H9 (cell line): ENCODE results near the gene BACH1. TPM values are rescaled to one million over a fixed set of nuclear protein-coding genes. Genes with fewer than 3 reads are reported as not detected.

Experiments
- DNase-seq: peaks from one replicate; pipeline ENCODE4 v3.0.0-alpha.2; 2017
- H2AFZ ChIP-seq: one replicate; pipeline ENCODE4 v1.6.1; 2013; ENCODE audit warnings: mild to moderate bottlenecking, low read length, control low read depth, moderate library complexity
- H2AK5ac ChIP-seq: 2 replicates; pipeline ENCODE4 v1.6.1; 2013; ENCODE audit warnings: low read length, control low read depth, mixed read lengths; ENCODE audit not compliant: insufficient read length
- H2BK120ac ChIP-seq: one replicate; pipeline ENCODE4 v1.6.1; 2013; ENCODE audit warnings: low read depth, mild to moderate bottlenecking, low read length, control low read depth, inconsistent platforms; ENCODE audit not compliant: poor library complexity, severe bottlenecking
- H2BK12ac ChIP-seq: 2 replicates; pipeline ENCODE4 v1.6.1; 2013; ENCODE audit warnings: low read length, control low read depth, mixed read lengths, low read depth; ENCODE audit not compliant: insufficient read length
- H2BK15ac ChIP-seq: 2 replicates; pipeline ENCODE4 v1.6.1; 2013; ENCODE audit warnings: low read depth, low read length, control low read depth
- H2BK20ac ChIP-seq: one replicate; pipeline ENCODE4 v1.6.1; 2013; ENCODE audit warnings: low read depth, mild to moderate bottlenecking, low read length, control low read depth, inconsistent platforms; ENCODE audit not compliant: poor library complexity, severe bottlenecking
- H2BK5ac ChIP-seq: 2 replicates; pipeline ENCODE4 v1.6.1; 2013; ENCODE audit warnings: low read length, control low read depth, mixed read lengths; ENCODE audit not compliant: insufficient read length
- H3K14ac ChIP-seq: 2 replicates; pipeline ENCODE4 v1.6.1; 2013; ENCODE audit warnings: low read length, control low read depth; ENCODE audit not compliant: insufficient read depth
- H3K18ac ChIP-seq: 2 replicates; pipeline ENCODE4 v1.6.1; 2013; ENCODE audit warnings: low read depth, mild to moderate bottlenecking, mixed read lengths, low read length, control low read depth; ENCODE audit not compliant: insufficient read length
- H3K23ac ChIP-seq: 2 replicates; pipeline ENCODE4 v1.6.1; 2013; ENCODE audit warnings: low read length, control low read depth, mixed read lengths, low read depth; ENCODE audit not compliant: insufficient read length
- H3K23me2 ChIP-seq: 2 replicates; pipeline ENCODE4 v1.6.1; 2013; ENCODE audit warnings: low read depth, mild to moderate bottlenecking, mixed read lengths, low read length, control low read depth; ENCODE audit not compliant: insufficient read length, poor library complexity, severe bottlenecking
- H3K27ac ChIP-seq: 2 replicates; pipeline ENCODE4 v1.5.1; 2013; ENCODE audit warnings: low read length, control low read depth, mixed read lengths, low read depth; ENCODE audit not compliant: insufficient read length
- H3K27me3 ChIP-seq: 2 replicates; pipeline ENCODE4 v1.6.1; 2013; ENCODE audit warnings: low read length, control low read depth, inconsistent platforms; ENCODE audit not compliant: insufficient read depth
- H3K4ac ChIP-seq: 2 replicates; pipeline ENCODE4 v1.6.1; 2013; ENCODE audit warnings: low read depth, mild to moderate bottlenecking, control low read depth, inconsistent platforms, low read length, moderate library complexity
- H3K4me1 ChIP-seq: 2 replicates; pipeline ENCODE4 v1.6.1; 2013; ENCODE audit warnings: low read length, control low read depth, inconsistent platforms; ENCODE audit not compliant: insufficient read depth
- H3K4me2 ChIP-seq: 2 replicates; pipeline ENCODE4 v1.6.1; 2013; ENCODE audit warnings: low read length, control low read depth, mixed read lengths; ENCODE audit not compliant: insufficient read length, insufficient read depth
- H3K56ac ChIP-seq: 2 replicates; pipeline ENCODE4 v1.6.1; 2013; ENCODE audit warnings: low read depth, mild to moderate bottlenecking, mixed read lengths, low read length, control low read depth; ENCODE audit not compliant: insufficient read length
- H3K79me1 ChIP-seq: 2 replicates; pipeline ENCODE4 v1.6.1; 2013; ENCODE audit warnings: low read depth, mild to moderate bottlenecking, moderate library complexity, low read length, control low read depth, inconsistent platforms; ENCODE audit not compliant: insufficient read depth, poor library complexity, severe bottlenecking
- H3K79me2 ChIP-seq: 2 replicates; pipeline ENCODE4 v1.6.1; 2013; ENCODE audit warnings: low read length, control low read depth, inconsistent platforms; ENCODE audit not compliant: insufficient read depth
- H3K9ac ChIP-seq: 2 replicates; pipeline ENCODE4 v1.6.1; 2013; ENCODE audit warnings: low read length, control low read depth, mixed read lengths; ENCODE audit not compliant: insufficient read length; ENCODE audit errors: extremely low read depth
- H3K9me3 ChIP-seq: one replicate; pipeline ENCODE4 v1.6.1; 2013; ENCODE audit warnings: low read depth, low read length, inconsistent platforms; ENCODE audit not compliant: control insufficient read depth
- H3T11ph ChIP-seq: one replicate; pipeline ENCODE4 v1.6.1; 2013; ENCODE audit warnings: mild to moderate bottlenecking, low read length, control low read depth, inconsistent platforms
- H4K20me1 ChIP-seq: one replicate; pipeline ENCODE4 v1.6.1; 2013; ENCODE audit not compliant: control insufficient read depth, insufficient read length, insufficient read depth
- H4K5ac ChIP-seq: 2 replicates; pipeline ENCODE4 v1.6.1; 2013; ENCODE audit warnings: low read depth, mild to moderate bottlenecking, mixed read lengths, low read length, control low read depth; ENCODE audit not compliant: insufficient read length
- H4K8ac ChIP-seq: replicated peaks from 2 replicates; pipeline ENCODE4 v1.6.1; 2013; ENCODE audit warnings: low read length, control low read depth, mixed read lengths, low read depth; ENCODE audit not compliant: insufficient read length
- H4K91ac ChIP-seq: 2 replicates; pipeline ENCODE4 v1.6.1; 2013; ENCODE audit warnings: low read depth, mild to moderate bottlenecking, moderate library complexity, mixed read lengths, low read length, control low read depth; ENCODE audit not compliant: insufficient read length
- H3K27ac Mint-ChIP-seq, 3 experiments: 2 replicates in 2 of 3; 3 replicates in 1 of 3; pipeline ENCODE4 v1.8.0; 2020 to 2021; ENCODE audit warnings: mixed read lengths in 3 of 3, mild to moderate bottlenecking in 1 of 3, moderate library complexity in 1 of 3
- H3K27me3 Mint-ChIP-seq: 2 replicates; pipeline ENCODE4 v1.8.0; 2021; ENCODE audit warnings: low read depth, mild to moderate bottlenecking, moderate library complexity, mixed read lengths
- H3K36me3 Mint-ChIP-seq, 3 experiments: 2 replicates in 2 of 3; 3 replicates in 1 of 3; pipeline ENCODE4 v1.8.0; 2020 to 2021; ENCODE audit warnings: low read depth in 3 of 3, mixed read lengths in 3 of 3; ENCODE audit not compliant: insufficient read depth in 1 of 3
- H3K4me1 Mint-ChIP-seq, 2 experiments: 2 replicates each; pipeline ENCODE4 v1.8.0; 2020; ENCODE audit warnings: mixed read lengths in 2 of 2
- H3K4me3 Mint-ChIP-seq, 2 experiments: 2 replicates in 1 of 2; 3 replicates in 1 of 2; pipeline ENCODE4 v1.8.0; 2020 to 2021; ENCODE audit warnings: mild to moderate bottlenecking in 2 of 2, mixed read lengths in 2 of 2, moderate library complexity in 1 of 2
- H3K9me3 Mint-ChIP-seq, 2 experiments: 2 replicates in 1 of 2; 3 replicates in 1 of 2; pipeline ENCODE4 v1.8.0; 2020; ENCODE audit warnings: mild to moderate bottlenecking in 2 of 2, mixed read lengths in 2 of 2, moderate library complexity in 1 of 2
- WGBS: extraction: QIAGEN DNeasy Blood & Tissue Kit; methylation state at CpG from one replicate; pipeline ENCODE4 v1.1.7; 2013; ENCODE audit warnings: missing lambda C conversion rate, low lambda C conversion rate, mixed read lengths; ENCODE audit not compliant: insufficient read length; ENCODE audit errors: extremely low coverage; 5-methylcytosine and 5-hydroxymethylcytosine counted together
- total RNA-seq: library from RNA; stranded (reverse); gene quantifications from 2 replicates; pipeline ENCODE4 v1.2.1, GENCODE V29; 2021
- TF ChIP-seq, protein P1 (sequence below): fragments of 200-600 bp; sonication (generic); conservative IDR thresholded peaks from 3 replicates; pipeline ENCODE4 v1.8.0; 2021; ENCODE audit warnings: antibody characterized with exemption, mild to moderate bottlenecking

The BACH1 gene
- total RNA-seq, 1 experiment from 2014 or later: 42.4 TPM

DNA sequence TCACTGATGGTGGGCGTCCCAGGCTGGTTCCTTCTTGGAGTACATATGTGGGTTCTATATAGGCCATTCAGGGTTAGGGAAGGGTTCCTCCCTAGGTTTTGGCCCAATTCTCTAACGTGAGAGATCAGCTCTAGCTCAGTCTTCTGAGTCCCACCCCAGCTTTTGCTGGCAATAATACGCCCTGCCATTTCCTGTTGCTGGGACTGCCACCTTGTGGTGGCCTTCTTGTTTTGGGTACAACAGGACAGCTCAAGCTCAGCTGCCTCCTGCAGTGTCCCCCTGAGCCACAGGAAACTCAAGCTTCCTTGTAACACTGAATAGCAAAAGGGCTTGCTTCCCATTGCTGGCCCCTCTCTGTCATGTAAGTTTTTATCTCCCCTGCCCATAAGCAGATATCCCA lies 77.8 kb downstream of the BACH1 start:
- no peak overlapping the region for H3K23ac ChIP-seq
- Mint-ChIP-seq H3K27ac (peak overlapping the region in 1 of 3 experiments; percentile 2; a peak in 1 of 7 replicates), H3K9me3 (no peaks in the 10 kb centered on the region), H3K36me3 (peaks cover 0 to 5% (median 1%) of the 10 kb centered on the region in 3 experiments; a peak in 1 of 7 replicates), H3K27me3 (no peaks in the 10 kb centered on the region), H3K4me1 (peaks cover 4 to 6% of the 10 kb centered on the region in 2 experiments; a peak in 3 of 4 replicates), H3K4me3 (no peak overlapping the region)
- no peak overlapping the region for H2BK5ac ChIP-seq
- H2AFZ ChIP-seq: no peak overlapping the region
- WGBS: no CpG with 5 or more reads among the region's 3 CpGs
- TF ChIP-seq, protein P1, sequence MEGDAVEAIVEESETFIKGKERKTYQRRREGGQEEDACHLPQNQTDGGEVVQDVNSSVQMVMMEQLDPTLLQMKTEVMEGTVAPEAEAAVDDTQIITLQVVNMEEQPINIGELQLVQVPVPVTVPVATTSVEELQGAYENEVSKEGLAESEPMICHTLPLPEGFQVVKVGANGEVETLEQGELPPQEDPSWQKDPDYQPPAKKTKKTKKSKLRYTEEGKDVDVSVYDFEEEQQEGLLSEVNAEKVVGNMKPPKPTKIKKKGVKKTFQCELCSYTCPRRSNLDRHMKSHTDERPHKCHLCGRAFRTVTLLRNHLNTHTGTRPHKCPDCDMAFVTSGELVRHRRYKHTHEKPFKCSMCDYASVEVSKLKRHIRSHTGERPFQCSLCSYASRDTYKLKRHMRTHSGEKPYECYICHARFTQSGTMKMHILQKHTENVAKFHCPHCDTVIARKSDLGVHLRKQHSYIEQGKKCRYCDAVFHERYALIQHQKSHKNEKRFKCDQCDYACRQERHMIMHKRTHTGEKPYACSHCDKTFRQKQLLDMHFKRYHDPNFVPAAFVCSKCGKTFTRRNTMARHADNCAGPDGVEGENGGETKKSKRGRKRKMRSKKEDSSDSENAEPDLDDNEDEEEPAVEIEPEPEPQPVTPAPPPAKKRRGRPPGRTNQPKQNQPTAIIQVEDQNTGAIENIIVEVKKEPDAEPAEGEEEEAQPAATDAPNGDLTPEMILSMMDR: peak; percentile 78
- no peak overlapping the region for H4K5ac ChIP-seq
- H4K91ac ChIP-seq: no peak overlapping the region
- H3K27ac ChIP-seq: no peak overlapping the region
- DNase-seq: peak; percentile 84
- no peaks in the 10 kb centered on the region for H3K23me2 ChIP-seq
- H3K9ac ChIP-seq: no peak overlapping the region
- H3T11ph ChIP-seq: no peak overlapping the region
- H2BK20ac ChIP-seq: no peak overlapping the region
- no peaks in the 10 kb centered on the region for H3K9me3 ChIP-seq
- H2BK12ac ChIP-seq: no peak overlapping the region
- no peaks in the 10 kb centered on the region for H3K27me3 ChIP-seq
- H4K8ac ChIP-seq: no peak overlapping the region
- H3K56ac ChIP-seq: no peak overlapping the region
- H4K20me1 ChIP-seq: no peaks in the 10 kb centered on the region
- H2AK5ac ChIP-seq: no peak overlapping the region
- no peaks in the 10 kb centered on the region for H3K79me1 ChIP-seq
- no peak overlapping the region for H3K14ac ChIP-seq
- no peak overlapping the region for H2BK15ac ChIP-seq
- no peak overlapping the region for H3K4ac ChIP-seq
- no peak overlapping the region for H3K4me2 ChIP-seq
- H2BK120ac ChIP-seq: no peak overlapping the region
- H3K79me2 ChIP-seq: no peaks in the 10 kb centered on the region
- H3K18ac ChIP-seq: no peak overlapping the region
- 0 out of 2 replicates have a peak, but pooled peaks cover 3% of the 10 kb centered on the region for H3K4me1 ChIP-seq
